Neural cell (in vitro differentiated cells): ENCODE measurements around the gene TFR2.

Experiments used
- EP300 ChIP-seq: fragments of 450-650 bp; conservative IDR thresholded peaks from 2 replicates; pipeline ENCODE4 v1.6.1; 2014; ENCODE audit warnings: antibody characterized with exemption, mild to moderate bottlenecking, moderate library complexity; ENCODE audit not compliant: poor library complexity, severe bottlenecking
- EZH2 ChIP-seq: fragments of 200-600, 300-800 bp; shearing (Covaris generic), sonication (generic); IDR thresholded peaks from 2 replicates; pipeline ENCODE4 v1.6.1; 2014; ENCODE audit warnings: antibody characterized with exemption, low read length, borderline replicate concordance, mild to moderate bottlenecking; ENCODE audit not compliant: insufficient read depth, poor library complexity, severe bottlenecking
- MXI1 ChIP-seq: fragments of 450-650 bp; conservative IDR thresholded peaks from 2 replicates; pipeline ENCODE4 v1.6.1; 2014; ENCODE audit warnings: antibody characterized with exemption, mild to moderate bottlenecking; ENCODE audit not compliant: poor library complexity, severe bottlenecking
- POLR2AphosphoS5 ChIP-seq: IDR thresholded peaks from 2 replicates; pipeline ENCODE4 v1.6.1; 2012
- SMC3 ChIP-seq: fragments of 450-650 bp; conservative IDR thresholded peaks from 2 replicates; pipeline ENCODE4 v1.6.1; 2014; ENCODE audit warnings: antibody characterized with exemption, mild to moderate bottlenecking, moderate library complexity; ENCODE audit not compliant: poor library complexity
- TAF1 ChIP-seq: IDR thresholded peaks from 2 replicates; pipeline ENCODE4 v1.6.1; 2012; ENCODE audit warnings: low read depth
- TF ChIP-seq, protein P1 (sequence below): fragments of 450-650 bp; IDR thresholded peaks from 2 replicates; pipeline ENCODE4 v1.5.1; 2014; ENCODE audit warnings: antibody characterized with exemption, mild to moderate bottlenecking, moderate library complexity; ENCODE audit not compliant: poor library complexity, severe bottlenecking
- TF ChIP-seq, protein P2 (sequence below): IDR thresholded peaks from 2 replicates; pipeline ENCODE4 v1.6.1; 2012; ENCODE audit warnings: borderline replicate concordance

DNA sequence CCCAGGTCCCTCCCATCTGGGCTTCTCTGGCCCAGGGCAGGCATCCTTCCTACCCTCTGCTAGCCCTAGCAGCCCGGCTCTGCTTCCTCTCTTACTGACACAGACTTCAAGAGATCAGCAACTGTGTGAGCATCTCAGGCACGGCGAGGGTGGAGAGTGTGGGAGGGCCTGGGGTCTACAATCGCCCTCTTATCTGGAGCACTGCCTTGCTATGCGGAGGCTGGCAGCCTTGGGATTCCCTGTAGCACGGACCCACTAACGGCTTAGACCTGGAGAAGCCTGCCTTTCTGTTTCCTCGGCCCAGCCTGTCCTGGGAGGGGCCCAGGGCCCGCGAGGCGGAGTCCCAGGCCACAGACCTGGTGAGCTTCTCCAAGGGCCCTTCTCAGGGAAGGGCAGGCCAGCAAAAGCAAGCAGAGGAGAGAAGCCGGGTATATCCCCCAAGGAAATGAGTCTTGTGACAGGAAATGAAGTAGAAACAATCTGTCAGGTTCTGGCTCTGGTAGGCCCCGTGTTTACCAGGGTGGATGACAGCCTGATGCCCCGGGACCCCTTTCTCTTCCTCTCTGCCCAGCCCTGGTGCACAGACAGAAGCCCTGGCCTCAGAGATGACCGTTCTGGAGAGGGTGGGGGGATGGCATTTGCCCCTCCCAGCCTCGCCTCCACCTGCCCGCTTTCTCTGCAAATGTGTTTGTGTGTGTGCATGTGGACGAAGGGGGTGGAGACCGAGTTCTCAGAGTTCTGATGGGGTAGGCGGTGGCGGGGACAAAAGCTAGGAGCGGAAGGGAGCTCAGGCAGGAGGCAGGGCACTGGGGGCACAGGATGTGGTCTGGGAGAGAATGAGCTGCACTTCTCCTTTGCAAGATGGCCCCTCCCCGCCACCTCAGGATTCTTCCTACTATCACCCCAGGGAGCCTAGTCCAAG lies 58.0 kb downstream of the TFR2 start:
- TF ChIP-seq, protein P1, sequence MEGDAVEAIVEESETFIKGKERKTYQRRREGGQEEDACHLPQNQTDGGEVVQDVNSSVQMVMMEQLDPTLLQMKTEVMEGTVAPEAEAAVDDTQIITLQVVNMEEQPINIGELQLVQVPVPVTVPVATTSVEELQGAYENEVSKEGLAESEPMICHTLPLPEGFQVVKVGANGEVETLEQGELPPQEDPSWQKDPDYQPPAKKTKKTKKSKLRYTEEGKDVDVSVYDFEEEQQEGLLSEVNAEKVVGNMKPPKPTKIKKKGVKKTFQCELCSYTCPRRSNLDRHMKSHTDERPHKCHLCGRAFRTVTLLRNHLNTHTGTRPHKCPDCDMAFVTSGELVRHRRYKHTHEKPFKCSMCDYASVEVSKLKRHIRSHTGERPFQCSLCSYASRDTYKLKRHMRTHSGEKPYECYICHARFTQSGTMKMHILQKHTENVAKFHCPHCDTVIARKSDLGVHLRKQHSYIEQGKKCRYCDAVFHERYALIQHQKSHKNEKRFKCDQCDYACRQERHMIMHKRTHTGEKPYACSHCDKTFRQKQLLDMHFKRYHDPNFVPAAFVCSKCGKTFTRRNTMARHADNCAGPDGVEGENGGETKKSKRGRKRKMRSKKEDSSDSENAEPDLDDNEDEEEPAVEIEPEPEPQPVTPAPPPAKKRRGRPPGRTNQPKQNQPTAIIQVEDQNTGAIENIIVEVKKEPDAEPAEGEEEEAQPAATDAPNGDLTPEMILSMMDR: no peak
- TF ChIP-seq, protein P2, sequence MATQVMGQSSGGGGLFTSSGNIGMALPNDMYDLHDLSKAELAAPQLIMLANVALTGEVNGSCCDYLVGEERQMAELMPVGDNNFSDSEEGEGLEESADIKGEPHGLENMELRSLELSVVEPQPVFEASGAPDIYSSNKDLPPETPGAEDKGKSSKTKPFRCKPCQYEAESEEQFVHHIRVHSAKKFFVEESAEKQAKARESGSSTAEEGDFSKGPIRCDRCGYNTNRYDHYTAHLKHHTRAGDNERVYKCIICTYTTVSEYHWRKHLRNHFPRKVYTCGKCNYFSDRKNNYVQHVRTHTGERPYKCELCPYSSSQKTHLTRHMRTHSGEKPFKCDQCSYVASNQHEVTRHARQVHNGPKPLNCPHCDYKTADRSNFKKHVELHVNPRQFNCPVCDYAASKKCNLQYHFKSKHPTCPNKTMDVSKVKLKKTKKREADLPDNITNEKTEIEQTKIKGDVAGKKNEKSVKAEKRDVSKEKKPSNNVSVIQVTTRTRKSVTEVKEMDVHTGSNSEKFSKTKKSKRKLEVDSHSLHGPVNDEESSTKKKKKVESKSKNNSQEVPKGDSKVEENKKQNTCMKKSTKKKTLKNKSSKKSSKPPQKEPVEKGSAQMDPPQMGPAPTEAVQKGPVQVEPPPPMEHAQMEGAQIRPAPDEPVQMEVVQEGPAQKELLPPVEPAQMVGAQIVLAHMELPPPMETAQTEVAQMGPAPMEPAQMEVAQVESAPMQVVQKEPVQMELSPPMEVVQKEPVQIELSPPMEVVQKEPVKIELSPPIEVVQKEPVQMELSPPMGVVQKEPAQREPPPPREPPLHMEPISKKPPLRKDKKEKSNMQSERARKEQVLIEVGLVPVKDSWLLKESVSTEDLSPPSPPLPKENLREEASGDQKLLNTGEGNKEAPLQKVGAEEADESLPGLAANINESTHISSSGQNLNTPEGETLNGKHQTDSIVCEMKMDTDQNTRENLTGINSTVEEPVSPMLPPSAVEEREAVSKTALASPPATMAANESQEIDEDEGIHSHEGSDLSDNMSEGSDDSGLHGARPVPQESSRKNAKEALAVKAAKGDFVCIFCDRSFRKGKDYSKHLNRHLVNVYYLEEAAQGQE: no peak
- TF ChIP-seq SMC3 (no peak), POLR2AphosphoS5 (no peak), EP300 (no peak), MXI1 (no peak), TAF1 (no peak), EZH2 (no peak)
